PC-9 (cell line): ENCODE measurements around the gene MAN1C1. TPM values are rescaled to one million over a fixed set of nuclear protein-coding genes. Genes with fewer than 3 reads are reported as not detected.

Experiments
- BruUV-seq: library from RNA; stranded (reverse); fragments of 400-500 nt; replicated peaks from 2 replicates; lab custom pipeline; 2021; lab: Mats Ljungman, UMichigan
- CTCF ChIA-PET: fragments of 300-600 bp; sonication (Branson Sonifier 250); formaldehyde crosslinking; loops from one replicate; lab custom pipeline; 2022; ENCODE audit warnings: antibody characterized with exemption; lab: Charles Lee
- POLR2A ChIA-PET: fragments of 300-600 bp; sonication (Branson Sonifier 250); formaldehyde crosslinking; loops from one replicate; lab custom pipeline; 2022; ENCODE audit warnings: antibody characterized with exemption; ENCODE audit not compliant: unreplicated experiment; lab: Charles Lee
- DNase-seq, 2 experiments: peaks; one replicate each; pipeline versions ENCODE4 v3.0.0 to v3.0.0-alpha.2; 2015 to 2022; ENCODE audit warnings: mixed read lengths in 1 of 2
- H2AFZ ChIP-seq: fragments of 200-600 bp; sonication (generic); 2 replicates; pipeline ENCODE4 v1.8.1; 2017; ENCODE audit warnings: antibody characterized with exemption
- H3F3A ChIP-seq: fragments of 200-600 bp; sonication (generic); 2 replicates; pipeline ENCODE4 v1.8.1; 2017; ENCODE audit warnings: antibody characterized with exemption, mild to moderate bottlenecking, low read depth; ENCODE audit not compliant: insufficient read depth
- H3K27ac ChIP-seq: fragments of 200-600 bp; sonication (generic); 2 replicates; pipeline ENCODE4 v1.6.1; 2016; ENCODE audit warnings: mixed run types
- H3K27me3 ChIP-seq: fragments of 200-600 bp; sonication (generic); 2 replicates; pipeline ENCODE4 v1.6.1; 2016; ENCODE audit warnings: low read depth, mixed run types; ENCODE audit not compliant: insufficient read depth
- H3K36me3 ChIP-seq: fragments of 200-600 bp; sonication (generic); 2 replicates; pipeline ENCODE4 v1.6.1; 2016; ENCODE audit warnings: low read depth, mixed run types
- H3K4me1 ChIP-seq: fragments of 200-600 bp; sonication (generic); replicated peaks from 2 replicates; pipeline ENCODE4 v1.6.1; 2016; ENCODE audit warnings: mixed run types; ENCODE audit not compliant: insufficient read depth
- H3K4me2 ChIP-seq: fragments of 200-600 bp; sonication (generic); 2 replicates; pipeline ENCODE4 v1.6.1; 2017; ENCODE audit warnings: mixed run types
- H3K4me3 ChIP-seq: fragments of 200-600 bp; sonication (generic); 2 replicates; pipeline ENCODE4 v1.6.1; 2016; ENCODE audit warnings: mixed run types
- H3K79me2 ChIP-seq: fragments of 200-600 bp; sonication (generic); 2 replicates; pipeline ENCODE4 v1.6.1; 2017; ENCODE audit warnings: low read depth, mixed run types
- H3K9me2 ChIP-seq: fragments of 200-600 bp; sonication (generic); 2 replicates; pipeline ENCODE4 v1.8.1; 2017; ENCODE audit warnings: mild to moderate bottlenecking; ENCODE audit not compliant: insufficient read depth
- H3K9me3 ChIP-seq: fragments of 200-600 bp; sonication (generic); 2 replicates; pipeline ENCODE4 v1.8.1; 2016; ENCODE audit warnings: low read depth; ENCODE audit not compliant: insufficient read depth
- H4K20me1 ChIP-seq: fragments of 200-600 bp; sonication (generic); 2 replicates; pipeline ENCODE4 v1.8.1; 2017; ENCODE audit not compliant: insufficient read depth
- CTCF ChIP-seq: fragments of 200-600 bp; sonication (generic); conservative IDR thresholded peaks from 2 replicates; pipeline ENCODE4 v1.6.1; 2017; ENCODE audit warnings: mixed run types, antibody characterized with exemption, mild to moderate bottlenecking, moderate library complexity
- EZH2 ChIP-seq: fragments of 200-600 bp; sonication (generic); IDR thresholded peaks from 2 replicates; pipeline ENCODE4 v1.8.0; 2017; ENCODE audit warnings: antibody characterized with exemption, low read depth
- intact Hi-C: fragments of 100-400 bp; cut with micrococcal nuclease; formaldehyde crosslinking; loops from one replicate; pipeline ENCODE4 v1.10.0; 2022; ENCODE audit not compliant: unreplicated experiment
- total RNA-seq: library from RNA; stranded (reverse); gene quantifications from 2 replicates; pipeline ENCODE4 v1.2.3, GENCODE V29; 2021

Gene MAN1C1
- total RNA-seq, 1 experiment from 2014 or later, result 0.41 TPM

- no peaks in the 10 kb centered on the region for H4K20me1 ChIP-seq
- no peaks in the 10 kb centered on the region for H3K9me2 ChIP-seq
- no peak for TF ChIP-seq EZH2
- no peak for TF ChIP-seq CTCF
- no TSS peak for BruUV-seq
- no peaks in the 10 kb centered on the region for H3K79me2 ChIP-seq
- H3K4me2 ChIP-seq, result no peak overlapping the region
- H2AFZ ChIP-seq, result no peak overlapping the region
- H3K27me3 ChIP-seq, result no peaks in the 10 kb centered on the region
- H3K36me3 ChIP-seq, result no peaks in the 10 kb centered on the region
- H3K9me3 ChIP-seq, result no peaks in the 10 kb centered on the region
- POLR2A ChIA-PET, result interaction anchor here (0.5 kb wide), 1 partner anchor 104 kb away, joined by 3 read pairs; no protein-coding TSS in a partner anchor
- H3F3A ChIP-seq, result no peaks in the 10 kb centered on the region
- no peak for DNase-seq
- H3K4me3 ChIP-seq, result no peak overlapping the region
- CTCF ChIA-PET, result no interaction called here
- intact Hi-C loops, result no loop called here
- no peak overlapping the region for H3K27ac ChIP-seq
- H3K4me1 ChIP-seq, result no peaks in the 10 kb centered on the region
Measured at GRCh38 chr1:25743164-25744139, 126.9 kb downstream of the MAN1C1 start.

- no peaks in the 10 kb centered on the region for H3F3A ChIP-seq
- TF ChIP-seq EZH2, result no peak
- peak; percentile 40; the same call in 1 of the 2 replicates for TF ChIP-seq CTCF
- intact Hi-C loops, result no loop called here
- no peaks in the 10 kb centered on the region for H3K79me2 ChIP-seq
- H4K20me1 ChIP-seq, result no peaks in the 10 kb centered on the region
- ChIA-PET CTCF (no interaction called here), POLR2A (interaction anchor here (0.5 kb wide), 1 partner anchor 105 kb away, joined by 3 read pairs; no protein-coding TSS in a partner anchor)
- no peak overlapping the region for H2AFZ ChIP-seq
- no peak overlapping the region for H3K4me3 ChIP-seq
- DNase-seq, result peak in 1 of 2 experiments; percentile 28
- no peaks in the 10 kb centered on the region for H3K27me3 ChIP-seq
- no peaks in the 10 kb centered on the region for H3K4me1 ChIP-seq
- H3K9me2 ChIP-seq, result no peaks in the 10 kb centered on the region
- no TSS peak for BruUV-seq
- no peak overlapping the region for H3K4me2 ChIP-seq
- no peaks in the 10 kb centered on the region for H3K9me3 ChIP-seq
- H3K36me3 ChIP-seq, result no peaks in the 10 kb centered on the region
- no peak overlapping the region for H3K27ac ChIP-seq
Measured at GRCh38 chr1:25744140-25744581, 127.6 kb downstream of the MAN1C1 start.

- Histone ChIP-seq H3K36me3 (no peaks in the 10 kb centered on the region), H3F3A (no peaks in the 10 kb centered on the region), H3K4me2 (no peak overlapping the region), H3K27me3 (no peaks in the 10 kb centered on the region), H3K4me3 (no peak overlapping the region), H3K79me2 (no peaks in the 10 kb centered on the region), H3K9me2 (no peaks in the 10 kb centered on the region), H3K27ac (no peak overlapping the region), H3K4me1 (no peaks in the 10 kb centered on the region), H4K20me1 (no peaks in the 10 kb centered on the region), H3K9me3 (no peaks in the 10 kb centered on the region), H2AFZ (no peak overlapping the region)
- no peak for DNase-seq
- ChIA-PET POLR2A (no interaction called here), CTCF (no interaction called here)
- BruUV-seq, result no TSS peak
- intact Hi-C loops, result no loop called here
- no peak for TF ChIP-seq CTCF
- TF ChIP-seq EZH2, result no peak
Measured at GRCh38 chr1:25744636-25745425, 128.2 kb downstream of the MAN1C1 start.
